RPMI7951 (cell line): ENCODE results near the gene ELAVL2. TPM values are rescaled to one million over a fixed set of nuclear protein-coding genes. Genes with fewer than 3 reads are reported as not detected.

Experiments used
- DNase-seq: peaks from one replicate; pipeline ENCODE4 v3.0.0-alpha.2; 2012; ENCODE audit warnings: low read depth
- total RNA-seq: library from RNA; depleted of rRNA; stranded (reverse); fragments of >200 nt; shearing (Covaris generic); gene quantifications from 2 replicates; pipeline ENCODE4 v1.2.3, GENCODE V29; 2014; rRNA removed

Gene ELAVL2
- total RNA-seq: 0.98 and 1.1 TPM in 2 replicates

DNA sequence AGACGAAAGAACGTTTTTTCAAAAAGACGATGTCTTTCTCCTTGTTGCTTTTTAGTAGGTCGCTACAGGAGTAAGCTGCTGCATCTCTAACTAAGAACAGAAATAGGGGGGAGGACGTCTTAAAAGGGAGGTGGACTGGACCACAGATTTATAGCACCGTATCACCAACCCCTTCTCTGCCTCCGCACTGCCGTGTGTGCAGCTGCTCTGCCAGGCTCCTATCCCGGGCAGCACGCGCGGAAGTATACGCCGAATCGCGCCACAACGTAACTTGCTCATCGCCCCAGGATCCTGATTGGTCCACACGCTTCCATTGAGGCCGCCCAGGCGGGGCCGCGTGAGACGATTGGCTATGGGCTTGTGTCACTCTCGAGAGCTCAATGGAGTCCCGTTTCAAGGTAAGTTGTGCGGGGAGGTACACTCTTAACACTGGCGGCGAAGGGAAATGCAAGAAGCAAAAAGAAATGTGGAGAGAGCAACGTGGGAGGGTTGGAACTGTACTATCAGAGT, at the start of gene ELAVL2:
Gene ELAVL2 (minus strand): TSS at position 121 of the 510 bp plus-strand sequence. CDS start 64,006 bp downstream, outside the sequence.
- peak; percentile 98 for DNase-seq

DNA sequence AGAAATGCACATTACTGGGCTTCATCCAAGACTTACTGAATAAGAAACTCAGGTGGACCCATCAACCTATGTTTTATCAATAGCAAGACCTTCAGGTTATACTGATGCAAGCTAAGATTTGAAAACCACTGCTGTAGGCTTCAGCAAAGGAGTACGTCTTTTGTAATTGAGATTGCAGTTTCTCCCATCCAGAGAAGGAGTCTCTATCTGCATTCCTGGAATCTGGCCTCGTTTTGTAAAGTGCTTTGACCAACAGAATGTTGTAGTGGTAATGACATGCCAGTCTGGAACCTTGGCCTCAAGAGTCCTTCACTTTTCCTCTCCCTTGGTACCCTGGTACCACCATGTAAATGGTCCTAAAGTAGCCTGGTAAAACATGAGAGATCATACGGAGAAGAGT, 32.2 kb upstream of the ELAVL2 start:
- no peak for DNase-seq

DNA sequence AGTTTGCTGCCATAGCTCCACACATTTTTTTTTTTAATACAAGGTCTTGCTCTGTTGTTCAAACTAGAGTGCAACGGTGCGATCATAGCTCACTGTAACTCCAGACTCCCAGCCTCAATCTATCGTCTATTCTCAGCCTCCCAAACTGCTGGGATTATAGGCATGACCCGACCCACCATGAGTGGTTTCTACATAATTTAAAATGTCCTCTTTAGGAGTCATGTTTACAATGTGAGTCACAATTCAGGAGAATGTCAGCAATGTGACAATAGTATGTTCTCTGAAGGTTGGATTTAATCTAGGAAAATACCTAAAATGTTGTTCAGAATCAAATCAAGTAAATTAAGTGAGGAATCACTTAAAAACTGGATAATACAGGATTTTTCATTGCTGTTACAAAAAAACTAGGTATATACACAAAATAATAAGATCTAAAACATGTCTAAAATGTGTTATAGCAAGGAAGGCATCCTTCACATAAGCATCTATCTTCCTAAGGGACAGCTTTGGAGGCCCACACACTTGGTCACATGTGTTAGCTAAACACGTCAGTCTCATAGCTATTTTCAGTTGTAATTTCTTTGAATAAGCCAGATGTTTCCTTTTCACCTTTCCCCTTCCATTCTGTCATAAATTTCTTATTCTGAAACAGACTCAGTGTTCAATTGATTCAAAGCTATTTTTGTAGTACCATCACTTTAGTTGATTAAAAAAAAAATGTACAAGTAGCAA, 30.0 kb upstream of the ELAVL2 start:
- DNase-seq: no peak

DNA sequence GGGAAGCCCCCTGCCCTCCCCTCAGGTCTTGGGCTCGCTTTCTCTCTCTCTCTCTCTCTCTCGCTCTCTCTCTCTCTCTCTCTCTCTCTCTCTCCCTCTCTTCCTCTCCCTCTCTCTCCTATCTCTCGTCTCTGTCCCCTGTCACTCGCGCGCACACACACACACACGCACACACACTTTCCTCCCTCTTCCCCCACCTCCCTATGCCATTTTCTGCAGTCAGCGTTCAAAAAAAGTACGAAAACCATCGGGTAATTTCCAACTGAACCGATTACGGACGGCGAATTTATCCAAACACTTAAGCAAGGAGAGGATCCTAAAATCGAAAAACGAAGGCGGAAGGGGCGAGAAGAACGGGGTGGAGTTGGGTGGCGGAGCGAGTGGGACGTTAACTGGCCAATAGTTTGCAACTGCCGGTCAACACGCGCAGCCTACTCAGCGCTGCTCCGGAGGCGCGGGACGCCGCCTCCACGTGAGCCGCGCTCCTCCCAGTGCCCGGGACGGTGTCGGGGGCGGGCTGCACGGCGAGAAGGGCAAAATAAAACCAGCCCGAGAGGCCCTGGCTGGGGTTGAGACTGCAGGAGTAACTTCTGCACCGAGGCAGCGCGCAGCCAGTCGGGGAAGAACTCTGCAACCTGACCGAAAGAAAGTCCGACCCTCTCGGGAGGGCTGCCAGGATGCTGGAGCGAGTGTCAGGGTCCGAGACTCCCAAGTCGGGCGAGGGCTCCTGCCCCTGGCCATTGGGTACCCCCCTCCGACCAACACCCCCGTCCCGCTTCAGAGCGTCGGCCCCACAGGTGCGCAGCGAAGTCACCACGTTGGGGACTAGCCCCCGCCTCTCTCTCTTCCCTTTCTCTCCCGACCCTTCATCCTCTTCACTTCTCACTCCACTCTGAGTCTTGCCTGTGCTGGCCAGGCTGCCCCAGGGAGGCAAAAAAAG, 24.9 kb upstream of the ELAVL2 start:
- DNase-seq: peak; percentile 11

DNA sequence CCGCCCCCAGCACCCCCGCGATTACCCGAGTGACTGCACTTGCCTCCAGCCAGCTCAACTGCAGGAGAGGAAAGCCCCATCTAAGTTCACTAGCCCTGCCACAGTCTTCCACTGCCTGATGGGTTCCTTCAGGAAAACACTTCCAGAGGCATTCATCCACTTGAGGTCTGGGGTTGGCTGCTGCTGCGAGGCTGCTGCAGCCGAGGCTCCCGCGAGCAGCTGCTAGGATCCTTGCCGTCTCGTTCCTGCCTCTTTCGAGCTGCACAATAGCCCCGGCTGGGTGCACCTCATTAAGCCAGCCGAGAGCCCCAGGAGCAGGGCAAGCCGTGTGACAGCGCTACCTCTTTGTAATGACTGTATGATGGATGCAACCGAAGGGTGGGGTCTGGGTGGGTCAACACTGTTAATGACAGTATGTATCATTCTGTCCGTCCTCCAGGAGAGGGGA, 24.2 kb upstream of the ELAVL2 start:
- DNase-seq: no peak

DNA sequence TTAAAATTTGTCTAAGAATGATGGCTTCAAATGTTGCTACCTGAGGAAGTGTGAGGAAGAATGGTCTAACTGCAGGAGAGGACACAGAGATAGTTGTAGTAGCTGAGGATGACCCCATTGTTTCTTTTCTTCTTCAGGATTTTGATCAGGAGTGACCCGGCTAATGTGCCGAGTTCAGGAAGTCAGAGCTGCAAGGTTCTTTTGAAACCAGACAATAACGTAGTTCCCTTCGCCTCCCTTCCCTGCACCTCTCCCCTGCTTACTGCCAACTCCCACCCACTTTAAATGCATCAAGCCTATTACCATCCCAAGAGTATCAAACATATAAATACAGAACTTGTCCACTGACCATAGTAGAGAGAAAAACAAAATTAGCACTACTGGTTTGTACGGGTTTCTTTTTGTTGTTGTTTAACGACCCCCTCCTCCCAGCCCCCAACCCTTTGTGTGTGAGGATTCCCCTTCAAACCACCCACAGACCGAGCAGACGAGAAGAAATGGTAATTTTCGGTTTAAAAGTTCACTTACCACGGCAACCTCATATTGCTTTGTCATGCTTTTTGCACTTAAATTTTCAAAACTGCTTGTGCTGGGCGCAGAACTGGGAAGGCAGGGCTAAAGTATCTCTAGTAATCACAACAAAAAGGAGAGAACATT, 23.5 kb upstream of the ELAVL2 start:
- DNase-seq: no peak

DNA sequence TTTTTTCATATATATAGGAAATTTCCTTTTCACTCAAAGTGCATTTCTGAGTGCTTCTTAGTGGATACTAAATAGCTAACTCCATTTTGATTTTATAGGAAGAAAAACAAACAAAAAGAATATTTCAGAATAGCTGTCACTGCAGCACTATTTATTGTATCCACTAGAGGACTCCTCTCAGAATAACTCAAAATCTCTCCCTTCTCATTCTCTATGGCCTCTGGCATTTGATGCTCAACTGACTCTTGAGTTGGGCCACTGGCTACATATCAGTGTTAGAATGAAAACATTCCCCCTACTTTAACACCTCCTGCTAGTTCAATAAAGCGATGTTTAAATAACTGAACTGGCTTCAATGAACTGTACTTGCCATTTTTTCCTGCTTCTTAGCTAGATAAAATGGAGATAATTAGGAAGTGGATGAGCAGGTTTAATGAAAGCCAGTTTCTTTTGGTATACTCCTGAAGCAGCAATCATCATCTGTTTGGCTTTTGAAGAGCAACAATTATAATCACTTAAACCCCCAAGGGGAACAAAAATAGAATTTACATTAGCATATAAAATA, 16.6 kb upstream of the ELAVL2 start:
- DNase-seq: no peak

DNA sequence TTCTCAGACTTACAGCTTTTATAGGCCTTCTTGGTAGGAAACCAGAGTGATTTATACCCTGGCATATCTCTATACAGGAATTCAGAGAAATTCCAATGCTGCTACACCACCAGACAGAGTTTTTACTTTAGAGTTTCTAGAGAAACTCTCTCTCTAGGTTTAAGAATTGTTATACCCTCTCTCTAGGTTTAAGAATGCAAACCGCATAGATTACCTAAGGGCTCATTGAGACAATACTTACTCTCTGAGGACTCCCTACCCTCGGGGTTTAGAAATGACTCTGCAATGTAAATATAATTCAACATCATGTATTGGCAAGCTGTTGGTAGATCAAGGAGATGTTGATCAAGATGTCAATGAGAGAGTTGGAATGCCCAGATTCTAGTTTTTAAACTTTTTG, 15.3 kb upstream of the ELAVL2 start:
- no peak for DNase-seq

DNA sequence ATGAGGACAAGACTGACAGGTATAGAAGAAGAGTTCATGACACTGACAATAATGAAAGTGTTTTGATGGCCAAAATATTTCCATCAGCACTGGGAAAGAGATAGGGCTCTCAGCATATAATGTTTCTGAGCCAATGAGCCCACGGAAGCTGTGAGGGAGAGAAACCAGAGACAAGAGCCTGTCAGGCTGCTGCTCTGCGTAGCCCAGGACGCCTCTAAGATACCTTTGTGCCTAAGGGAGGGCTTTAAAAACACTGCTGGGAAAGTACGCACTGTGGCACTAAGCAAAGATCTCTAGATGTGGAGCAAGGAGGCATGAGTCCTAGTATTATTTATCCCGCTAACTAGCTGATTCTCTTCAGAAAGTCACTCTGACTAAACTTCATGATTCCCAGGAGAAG, 11.0 kb upstream of the ELAVL2 start:
- no peak for DNase-seq

DNA sequence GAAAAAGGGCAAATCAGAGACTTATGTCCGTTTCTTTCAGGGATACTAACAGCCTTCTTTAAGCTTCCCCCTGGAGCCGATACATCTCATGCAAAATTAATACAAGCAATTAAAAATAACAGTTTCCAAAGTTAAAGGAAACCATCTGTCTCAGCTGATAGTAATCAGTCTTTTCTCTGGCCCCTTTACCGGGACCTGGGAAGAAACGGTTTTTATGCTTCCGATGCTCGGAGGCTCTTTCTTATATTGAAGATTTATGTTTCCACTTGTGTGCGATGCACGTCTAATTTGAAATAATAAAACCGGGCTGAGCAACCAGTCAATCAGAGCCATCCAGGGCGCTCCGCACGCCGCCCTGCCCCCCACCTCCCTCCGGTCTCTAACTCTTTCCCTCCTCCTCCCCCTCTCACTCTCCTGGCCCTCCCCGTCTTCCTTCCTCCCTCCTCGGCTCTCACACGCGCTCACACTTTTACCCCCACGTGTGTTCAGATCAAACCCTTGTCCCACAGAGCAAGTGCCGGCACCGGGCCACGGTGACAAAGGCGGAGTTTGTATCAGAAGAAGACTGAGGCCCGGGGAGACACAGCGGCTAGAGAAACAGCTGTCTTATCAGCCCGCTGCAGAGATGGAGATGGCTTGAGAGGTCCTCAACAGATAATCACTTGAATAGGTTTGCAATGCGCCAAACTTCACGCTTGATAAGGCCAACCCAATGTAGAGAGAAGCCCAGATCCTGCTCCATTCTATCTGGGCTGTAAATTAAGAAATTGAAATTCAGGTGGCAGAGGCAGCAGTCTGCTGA, 5.1 kb upstream of the ELAVL2 start:
- no peak for DNase-seq

DNA sequence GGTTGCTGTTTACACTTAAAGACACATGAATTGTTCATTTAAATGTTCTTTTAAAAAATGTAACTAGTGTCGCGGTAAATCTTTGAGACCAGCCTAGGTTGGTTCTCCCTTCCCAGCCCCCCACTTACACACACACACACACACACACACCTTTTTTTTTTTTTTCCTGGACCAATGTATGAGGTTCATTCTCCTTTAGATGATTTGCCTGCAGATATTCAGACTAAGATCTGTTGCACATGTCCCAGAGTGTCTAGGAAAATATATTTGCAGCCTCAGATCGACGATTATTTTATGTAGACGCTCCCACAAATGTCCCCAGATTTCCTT, 4.4 kb upstream of the ELAVL2 start:
- no peak for DNase-seq

DNA sequence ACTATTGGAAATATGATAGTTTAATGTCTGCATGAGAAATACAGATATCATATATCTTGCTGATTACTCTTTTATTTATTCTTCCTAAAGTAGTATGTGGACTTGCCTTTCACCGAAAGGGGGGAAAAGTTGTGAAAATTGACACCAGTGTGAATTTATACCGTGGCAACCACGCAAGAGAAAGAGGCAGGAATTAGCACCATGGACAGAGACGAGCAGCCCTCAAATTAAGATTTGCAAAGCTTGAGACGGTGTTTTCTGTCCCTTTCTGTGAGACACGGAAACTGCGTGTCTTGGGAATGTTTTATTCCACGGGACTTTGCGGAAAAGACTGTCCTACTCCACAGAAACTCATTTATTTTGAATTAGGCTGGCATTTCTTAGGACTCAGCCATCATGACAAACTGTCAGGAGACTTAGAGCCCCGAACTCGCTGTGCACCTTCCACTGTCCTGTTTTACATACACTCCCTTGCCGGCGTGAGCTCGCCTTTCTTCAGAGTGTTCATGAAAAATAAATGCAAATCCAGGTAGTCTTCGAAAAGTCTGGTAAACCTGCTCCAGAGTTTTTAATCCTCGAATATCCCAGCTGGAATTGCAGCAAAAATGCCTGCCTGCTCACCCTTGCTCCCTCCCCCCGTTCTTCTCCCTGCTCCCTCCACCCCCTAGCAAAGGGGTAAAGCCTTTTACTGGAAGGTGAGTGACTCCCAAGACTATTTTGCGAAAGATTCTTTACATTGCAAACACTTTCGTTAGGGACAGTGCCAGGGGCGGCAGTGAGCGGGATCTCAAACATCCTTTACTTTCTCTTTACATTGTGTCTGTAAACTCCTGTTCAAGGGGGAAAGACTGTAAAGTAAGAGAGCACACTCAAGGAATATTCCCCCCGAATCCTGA, 3.8 kb upstream of the ELAVL2 start:
- DNase-seq: peak; percentile 34

DNA sequence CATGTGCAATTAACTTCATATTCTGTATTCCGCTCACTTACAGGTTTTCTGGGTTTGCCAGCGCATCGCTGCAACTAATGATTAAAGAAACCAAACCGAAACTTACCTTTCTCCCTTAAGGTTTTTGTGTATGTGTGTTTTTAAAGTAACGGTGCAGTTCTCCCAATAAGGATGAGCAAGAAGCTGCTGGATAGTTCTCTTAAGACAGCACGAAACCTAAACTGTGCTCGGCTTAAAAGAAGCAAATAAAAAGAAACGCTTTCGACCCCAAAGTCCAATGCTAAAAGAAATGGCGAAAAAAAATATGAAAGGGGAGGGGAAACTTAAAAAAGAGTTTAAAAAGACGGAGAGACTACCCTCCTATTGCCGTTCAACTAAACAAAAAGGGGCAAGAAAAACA, 340 bp downstream of the ELAVL2 start:
- peak; percentile 18 for DNase-seq

DNA sequence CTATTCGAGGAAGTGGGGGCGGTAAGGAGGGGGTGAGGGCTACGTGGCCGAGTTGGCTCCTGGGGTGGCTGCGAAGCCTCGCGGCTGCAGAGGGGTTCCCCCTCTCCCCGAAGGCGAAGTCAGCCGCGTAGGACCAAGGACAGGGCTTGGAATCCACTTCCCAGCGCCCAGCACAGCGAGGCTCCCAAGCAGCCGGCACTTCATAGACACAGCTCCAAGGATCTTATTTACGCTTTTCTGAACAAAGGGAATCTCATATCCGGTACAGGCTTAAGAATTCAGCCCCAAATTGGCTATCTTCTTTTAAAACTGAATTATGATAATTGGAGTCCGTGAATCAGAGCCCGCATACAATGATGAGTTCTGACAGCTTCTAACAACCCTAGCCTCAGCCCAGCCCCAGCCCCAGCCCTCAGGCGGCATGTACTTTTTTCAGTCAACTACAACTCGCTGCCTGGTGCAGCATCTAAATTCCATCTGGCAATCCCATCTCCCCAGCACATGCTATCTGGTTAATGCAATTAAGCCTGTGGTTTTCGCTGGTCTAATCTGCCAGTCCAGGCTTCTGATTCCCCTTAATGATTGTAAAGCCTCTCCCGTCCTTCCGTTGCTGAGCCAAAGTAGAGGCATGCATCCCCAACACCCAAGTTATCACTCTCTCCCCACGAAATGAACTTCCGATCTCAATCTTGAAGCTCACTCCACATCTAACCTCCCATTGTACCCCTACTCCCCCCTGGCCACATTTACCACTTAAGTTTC, 1.0 kb downstream of the ELAVL2 start:
- peak; percentile 44 for DNase-seq

DNA sequence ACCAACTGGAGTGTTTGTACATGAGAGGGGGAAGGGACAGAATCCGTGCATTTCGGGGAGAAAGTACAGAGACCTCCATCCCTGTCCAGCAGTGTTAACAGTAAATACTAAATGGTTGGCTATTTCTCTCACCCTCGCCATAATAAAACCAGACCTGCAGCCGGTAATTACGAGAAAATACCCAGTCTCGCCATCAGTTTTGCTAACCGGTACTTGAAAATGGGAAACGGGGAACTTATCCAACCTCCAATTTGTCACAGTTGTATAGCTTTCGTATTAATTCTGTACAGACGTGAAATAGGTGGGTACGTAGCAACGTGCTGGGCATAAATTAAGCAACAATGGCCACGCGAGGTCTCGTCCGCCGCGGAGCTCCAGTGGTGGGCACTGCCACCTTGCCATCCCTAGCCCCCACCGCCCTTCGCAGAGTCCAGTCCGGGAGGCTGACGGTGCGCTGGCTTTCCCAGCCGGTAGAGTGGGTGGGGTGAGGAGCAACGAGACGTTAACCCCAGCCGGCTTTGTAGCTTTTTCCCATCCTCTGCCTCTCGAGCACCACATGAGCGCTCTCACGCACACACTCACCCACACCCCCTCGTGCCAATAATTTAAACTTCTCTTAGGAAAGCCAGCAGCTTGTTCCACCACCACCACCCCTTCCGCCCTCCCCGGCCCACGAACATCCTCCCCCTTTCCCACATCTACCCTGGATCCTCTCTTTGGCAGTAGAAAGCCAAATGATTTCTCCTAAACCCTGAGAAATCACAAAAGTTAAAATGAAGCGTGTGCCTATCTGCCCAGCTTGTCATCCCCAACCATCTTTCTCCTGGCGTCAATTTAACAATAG, 1.8 kb downstream of the ELAVL2 start:
- DNase-seq: peak; percentile 10

DNA sequence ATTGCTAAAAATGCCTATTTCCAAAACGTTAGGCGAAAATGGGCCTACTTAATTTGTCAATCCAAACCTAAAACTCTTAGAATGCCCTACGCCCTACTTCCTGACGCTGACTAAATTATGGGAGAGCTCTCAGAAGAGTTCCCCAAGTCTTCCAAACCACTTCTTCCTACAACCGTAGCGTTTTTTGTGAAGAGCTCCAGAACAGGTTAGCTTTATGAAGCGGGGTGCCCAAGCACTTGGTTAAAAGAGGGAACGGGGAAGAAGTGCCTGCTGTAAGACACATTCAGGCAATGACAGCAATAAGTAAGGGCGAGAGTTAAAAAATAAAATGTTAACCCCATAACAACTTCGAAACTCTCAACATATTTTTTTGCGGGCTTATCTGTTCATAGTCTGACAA, 2.8 kb downstream of the ELAVL2 start:
- DNase-seq: no peak

DNA sequence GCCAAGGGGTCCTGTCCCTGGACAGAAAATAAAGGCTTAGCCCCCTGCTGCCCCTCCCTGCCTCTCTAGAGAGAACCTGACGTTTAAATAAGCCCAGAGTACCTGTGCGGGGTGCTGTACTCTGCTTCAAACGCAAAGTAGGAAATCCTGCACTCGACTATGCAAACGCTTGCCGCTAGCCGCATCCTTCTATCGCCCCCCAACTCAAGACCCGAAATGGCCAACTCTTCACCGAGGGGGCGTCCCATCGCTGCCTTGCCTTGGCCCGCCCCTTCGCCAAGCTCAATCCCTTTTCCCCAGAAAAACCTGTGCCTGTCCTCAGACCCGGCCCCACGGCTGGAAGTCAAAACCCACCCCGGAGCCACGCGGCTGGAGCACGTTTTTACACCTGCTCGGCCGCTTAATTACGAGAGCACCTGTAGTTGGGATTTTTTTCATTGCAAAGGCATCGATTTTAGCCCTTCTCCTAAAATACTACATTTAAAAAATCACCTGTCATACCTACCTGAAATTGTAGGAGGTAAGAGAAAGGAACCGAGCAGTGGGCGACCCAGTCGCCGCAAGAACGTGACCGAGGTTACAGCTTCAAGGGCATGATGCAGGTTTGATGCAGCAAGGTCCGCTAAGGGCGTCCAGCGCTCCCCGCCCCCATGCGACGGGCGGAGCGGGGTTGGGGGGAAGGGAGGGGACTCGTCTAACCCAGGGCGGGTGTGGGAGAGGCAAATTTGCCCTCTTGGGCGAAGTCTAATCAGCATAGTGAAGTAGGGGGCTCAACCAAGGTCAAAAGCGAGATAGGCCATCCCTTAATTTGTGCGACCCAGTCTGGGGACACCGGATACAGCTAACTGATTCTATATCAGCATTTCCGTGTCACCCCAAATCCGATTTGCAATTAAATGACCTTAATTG, 3.5 kb downstream of the ELAVL2 start:
- DNase-seq: no peak
